Activated CD8-positive, alpha-beta memory T cell treated with anti-CD3 and anti-CD28 coated beads, Interleukin-2, amount 10 ng/mL, durations not matched to agents 7 days and 5 days (primary cell): ENCODE measurements around the gene PARN. TPM values are rescaled to one million over a fixed set of nuclear protein-coding genes. Genes with fewer than 3 reads are reported as not detected.
"Not testable (repeated sequence)": the region's sequence is repeated elsewhere in the genome, so short reads cannot be mapped to it uniquely, and the experiment has no call there.

ENCODE experiments used
- ATAC-seq: fragments of 150-1000 bp; cut with Tn5 transposase; one replicate; pipeline ENCODE4 v1.10.0; 2021; ENCODE audit warnings: moderate library complexity
- CTCF ChIA-PET: fragments of 350-600 bp; sonication (Branson Sonifier 250); formaldehyde crosslinking; loops from one replicate; lab custom pipeline; 2021; ENCODE audit warnings: antibody characterized with exemption; lab: Charles Lee
- DNase-seq: peaks from one replicate; pipeline ENCODE4 v3.0.0-alpha.2; 2020
- H3K27ac Mint-ChIP-seq: one replicate; pipeline ENCODE4 v1.8.0; 2021; ENCODE audit warnings: mild to moderate bottlenecking, mixed read lengths
- H3K27me3 Mint-ChIP-seq: one replicate; pipeline ENCODE4 v1.8.0; 2021; ENCODE audit warnings: mixed read lengths
- H3K36me3 Mint-ChIP-seq: one replicate; pipeline ENCODE4 v1.8.0; 2021; ENCODE audit warnings: mild to moderate bottlenecking, mixed read lengths
- H3K4me1 Mint-ChIP-seq: one replicate; pipeline ENCODE4 v1.8.0; 2021; ENCODE audit warnings: mixed read lengths
- H3K4me3 Mint-ChIP-seq: one replicate; pipeline ENCODE4 v1.8.0; 2021; ENCODE audit warnings: mild to moderate bottlenecking, moderate library complexity, mixed read lengths
- H3K9me3 Mint-ChIP-seq: one replicate; pipeline ENCODE4 v1.8.0; 2022; ENCODE audit warnings: low read depth, mixed read lengths
- total RNA-seq, 2 experiments: library from RNA; stranded (reverse); gene quantifications; one replicate each; pipeline ENCODE4 v1.2.3, GENCODE V29; 2021

The PARN gene
- total RNA-seq, 2 experiments from 2014 or later = 40.7 to 44.6 TPM

DNA sequence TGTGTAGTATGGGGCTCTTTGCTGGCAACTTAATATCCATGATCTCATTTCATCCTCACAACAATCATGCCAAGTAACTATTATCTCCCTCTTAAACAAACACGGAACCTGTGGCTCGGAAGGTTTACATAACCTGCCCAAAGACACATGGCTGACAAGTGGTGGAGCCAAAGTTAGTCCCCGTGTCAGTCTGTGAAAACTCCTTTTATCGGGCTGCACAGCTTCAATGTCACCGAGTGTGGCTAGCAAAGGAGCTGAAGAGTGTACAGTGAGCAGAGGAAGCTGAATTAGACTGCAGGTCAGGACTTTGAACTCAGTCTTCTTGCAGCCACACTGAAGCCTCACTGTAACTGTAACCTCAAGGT, 80.3 kb downstream of the PARN start:
- CTCF ChIA-PET = interaction anchor here (1.0 kb wide), 1 partner anchor 22 kb away, joined by 3 read pairs; no protein-coding TSS in a partner anchor
- no peaks in the 10 kb centered on the region for H3K9me3 Mint-ChIP-seq
- ATAC-seq = no peak

GRCh38 chr16:14548933-14549788, 80.9 kb downstream of the PARN start:
- Mint-ChIP-seq H3K27ac (no peak overlapping the region), H3K4me3 (no peak overlapping the region), H3K9me3 (no peaks in the 10 kb centered on the region), H3K27me3 (no peaks in the 10 kb centered on the region), H3K36me3 (peaks cover 19% of the 10 kb centered on the region), H3K4me1 (no peaks in the 10 kb centered on the region)
- no peak for DNase-seq
- CTCF ChIA-PET = interaction anchor here (0.5 kb wide), 1 partner anchor 29 kb away, joined by 3 read pairs; no protein-coding TSS in a partner anchor
- no peak for ATAC-seq

More for the DNA sequence above, 80.3 kb downstream of the PARN start:
- peaks cover 16% of the 10 kb centered on the region for H3K36me3 Mint-ChIP-seq
- no peak overlapping the region for H3K27ac Mint-ChIP-seq
- H3K27me3 Mint-ChIP-seq = no peaks in the 10 kb centered on the region
- H3K4me1 Mint-ChIP-seq = no peaks in the 10 kb centered on the region
- H3K4me3 Mint-ChIP-seq = no peak overlapping the region
- DNase-seq = no peak

DNA sequence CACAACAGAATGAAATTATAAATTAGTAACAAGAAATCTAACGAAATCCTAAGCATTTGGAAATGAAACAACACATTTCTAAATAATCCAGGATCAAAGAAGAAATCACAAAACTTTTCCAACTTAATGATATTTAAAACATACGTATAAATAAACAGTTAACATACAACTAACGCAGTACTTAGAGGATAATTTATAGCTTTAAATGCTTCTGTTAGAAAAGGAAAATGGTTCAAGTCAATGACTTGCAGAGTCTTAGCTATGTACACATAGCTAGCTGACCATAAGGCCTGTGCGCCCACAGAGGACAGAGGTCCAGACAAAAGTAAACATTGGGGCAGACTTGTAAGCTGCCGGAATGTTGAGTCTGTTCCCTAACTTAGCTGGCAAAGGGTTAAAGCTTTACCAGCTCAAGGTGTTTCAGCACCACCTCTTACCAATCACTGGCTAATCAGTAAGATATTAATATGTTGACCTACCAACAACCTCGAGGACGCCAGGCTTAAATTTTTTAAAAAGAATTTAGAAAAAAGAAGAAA, 84.6 kb downstream of the PARN start:
- peaks cover 38% of the 10 kb centered on the region for H3K36me3 Mint-ChIP-seq
- H3K4me3 Mint-ChIP-seq = no peak overlapping the region
- no peaks in the 10 kb centered on the region for H3K27me3 Mint-ChIP-seq
- no peak for ATAC-seq
- H3K9me3 Mint-ChIP-seq = peaks cover 2% of the 10 kb centered on the region
- no peak for DNase-seq
- CTCF ChIA-PET = no interaction called here
- H3K4me1 Mint-ChIP-seq = no peaks in the 10 kb centered on the region
- H3K27ac Mint-ChIP-seq = no peak overlapping the region

- H3K4me1 Mint-ChIP-seq, CTCF ChIA-PET, H3K27me3 Mint-ChIP-seq, DNase-seq, H3K27ac Mint-ChIP-seq, ATAC-seq, H3K4me3 Mint-ChIP-seq, H3K9me3 Mint-ChIP-seq: not testable (repeated sequence)
- peaks cover 38% of the 10 kb centered on the region for H3K36me3 Mint-ChIP-seq
Measured at GRCh38 chr16:14544846-14545245, 85.2 kb downstream of the PARN start.

DNA sequence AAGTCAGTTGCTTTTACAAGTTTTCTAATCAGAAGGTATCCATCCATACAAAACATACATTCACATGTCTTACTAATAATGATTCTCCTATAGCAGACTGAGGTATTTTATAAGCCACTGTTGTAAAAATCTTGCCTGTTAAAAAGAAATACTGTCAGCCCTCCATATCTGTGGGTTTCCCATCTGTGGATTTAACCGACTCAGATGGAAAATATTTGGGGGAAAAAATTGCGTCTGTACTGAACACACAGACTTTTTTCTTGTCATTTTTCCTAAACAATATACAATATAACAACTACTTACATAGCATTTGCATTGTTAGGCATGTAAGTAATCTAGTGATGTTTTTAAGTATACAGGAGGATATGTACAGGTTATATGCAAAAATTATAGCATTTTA, 90.4 kb downstream of the PARN start:
- CTCF ChIA-PET = no interaction called here
- ATAC-seq (no peak), DNase-seq (no peak)
- H3K4me3 Mint-ChIP-seq = no peak overlapping the region
- H3K4me1 Mint-ChIP-seq = no peaks in the 10 kb centered on the region
- H3K27me3 Mint-ChIP-seq = no peaks in the 10 kb centered on the region
- peaks cover 2% of the 10 kb centered on the region for H3K9me3 Mint-ChIP-seq
- no peak overlapping the region for H3K27ac Mint-ChIP-seq
- H3K36me3 Mint-ChIP-seq = peaks cover 36% of the 10 kb centered on the region

DNA sequence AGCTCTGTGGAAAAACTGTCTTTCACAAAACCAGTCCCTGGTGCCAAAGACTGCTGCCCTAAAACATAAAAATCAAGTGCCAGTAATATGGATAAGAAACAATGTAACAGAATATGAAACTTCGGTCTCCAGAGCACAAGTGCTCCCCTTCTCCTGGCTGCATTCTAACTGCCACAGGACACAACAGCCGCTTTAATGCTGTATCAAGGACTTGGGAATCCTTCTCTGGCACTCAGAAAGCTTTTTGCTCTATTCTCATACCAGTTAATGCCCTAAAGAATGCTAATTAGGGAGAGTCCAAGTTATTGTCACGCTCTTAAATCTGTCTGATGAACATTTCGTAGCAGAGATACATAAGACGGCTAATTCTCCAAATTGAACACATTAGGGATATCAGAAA, 90.9 kb downstream of the PARN start:
- Mint-ChIP-seq H3K27ac (no peak overlapping the region), H3K4me1 (no peaks in the 10 kb centered on the region), H3K4me3 (no peak overlapping the region), H3K9me3 (peaks cover 2% of the 10 kb centered on the region), H3K36me3 (peaks cover 34% of the 10 kb centered on the region), H3K27me3 (no peaks in the 10 kb centered on the region)
- DNase-seq = no peak
- no peak for ATAC-seq
- CTCF ChIA-PET = no interaction called here

DNA sequence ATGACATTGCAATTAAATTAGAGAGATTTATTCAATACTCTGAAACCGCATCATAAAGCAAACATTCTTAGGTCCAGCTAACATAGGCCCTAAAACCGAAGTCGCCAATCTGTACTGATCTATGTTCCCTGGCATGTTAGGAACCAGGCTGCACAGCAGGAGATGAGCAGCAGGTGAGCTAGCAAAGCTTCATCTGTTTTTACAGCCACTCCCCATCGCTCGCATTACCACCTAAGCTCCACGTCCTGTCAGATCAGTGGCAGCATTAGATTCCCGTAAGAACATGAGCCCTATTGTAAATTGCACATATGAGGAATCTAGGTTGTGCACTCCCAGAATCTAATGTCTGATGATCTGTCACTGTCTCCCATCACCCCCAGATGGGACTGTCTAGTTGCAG, 91.5 kb downstream of the PARN start:
- Mint-ChIP-seq H3K4me3 (no peak overlapping the region), H3K27me3 (no peaks in the 10 kb centered on the region), H3K4me1 (no peaks in the 10 kb centered on the region), H3K9me3 (peaks cover 3% of the 10 kb centered on the region), H3K36me3 (peaks cover 30% of the 10 kb centered on the region), H3K27ac (no peak overlapping the region)
- CTCF ChIA-PET = no interaction called here
- no peak for ATAC-seq
- no peak for DNase-seq

GRCh38 chr16:14531613-14532012, 98.4 kb downstream of the PARN start:
- no peaks in the 10 kb centered on the region for H3K27me3 Mint-ChIP-seq
- H3K27ac Mint-ChIP-seq = no peak overlapping the region
- H3K9me3 Mint-ChIP-seq = peaks cover 3% of the 10 kb centered on the region
- no peak overlapping the region for H3K4me3 Mint-ChIP-seq
- no peak for DNase-seq
- no peaks in the 10 kb centered on the region for H3K4me1 Mint-ChIP-seq
- peaks cover 4% of the 10 kb centered on the region for H3K36me3 Mint-ChIP-seq
- no peak for ATAC-seq
- CTCF ChIA-PET = no interaction called here

DNA sequence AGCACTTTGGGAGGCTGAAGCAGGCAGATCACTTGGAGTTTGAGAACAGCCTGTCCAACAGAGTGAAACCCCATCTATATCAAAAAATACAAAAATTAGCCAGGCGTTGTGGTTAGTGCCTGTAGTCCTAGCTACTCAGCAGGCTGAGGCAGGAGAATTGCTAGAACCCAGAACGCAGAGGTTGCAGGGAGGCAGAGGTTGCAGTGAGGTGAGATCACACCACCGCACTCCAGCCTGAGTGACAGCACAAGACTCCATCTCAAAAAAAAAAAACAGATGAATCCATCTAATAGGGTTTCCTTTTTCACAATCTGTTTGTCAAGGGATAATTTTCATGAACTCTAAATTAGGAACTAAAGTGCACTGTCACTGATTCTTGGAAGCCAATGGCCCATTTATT, 99.0 kb downstream of the PARN start:
- peaks cover 4% of the 10 kb centered on the region for H3K36me3 Mint-ChIP-seq

DNA sequence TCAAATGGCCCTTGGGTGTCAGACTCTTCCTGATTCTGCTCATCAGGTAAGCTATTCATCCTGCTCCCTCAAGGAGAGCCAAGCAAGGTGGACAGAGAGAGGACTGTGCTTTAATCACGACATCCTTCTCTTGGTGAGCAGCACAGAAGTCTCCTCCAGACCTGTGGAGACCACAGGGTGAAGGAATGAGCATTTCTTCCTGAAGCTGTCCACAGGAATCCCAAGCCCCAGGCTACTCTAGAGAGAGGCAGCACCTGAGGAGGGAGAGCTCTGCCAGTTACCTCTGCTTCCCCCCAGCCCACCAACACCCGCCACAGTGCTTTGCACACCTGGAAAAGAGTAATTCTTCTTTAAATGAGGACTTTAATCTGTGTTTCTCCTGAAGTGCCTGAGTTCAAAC, 100.0 kb downstream of the PARN start:
- CTCF ChIA-PET = no interaction called here
- Mint-ChIP-seq H3K4me3 (no peak overlapping the region), H3K36me3 (peaks cover 4% of the 10 kb centered on the region), H3K4me1 (no peaks in the 10 kb centered on the region), H3K27ac (no peak overlapping the region), H3K27me3 (no peaks in the 10 kb centered on the region), H3K9me3 (peaks cover 3% of the 10 kb centered on the region)
- DNase-seq = no peak
- no peak for ATAC-seq

More for the DNA sequence above, 99.0 kb downstream of the PARN start:
- Mint-ChIP-seq H3K9me3 (peaks cover 3% of the 10 kb centered on the region), H3K4me3 (no peak overlapping the region), H3K27me3 (no peaks in the 10 kb centered on the region), H3K27ac (no peak overlapping the region), H3K4me1 (no peaks in the 10 kb centered on the region)
- DNase-seq (no peak), ATAC-seq (no peak)
- CTCF ChIA-PET = no interaction called here

GRCh38 chr16:14529010-14529669, 100.9 kb downstream of the PARN start:
- H3K4me1 Mint-ChIP-seq = no peaks in the 10 kb centered on the region
- no peak for ATAC-seq

GRCh38 chr16:14528306-14528705, 101.8 kb downstream of the PARN start:
- Mint-ChIP-seq H3K27me3 (no peaks in the 10 kb centered on the region), H3K4me3 (no peak overlapping the region), H3K36me3 (no peaks in the 10 kb centered on the region), H3K9me3 (no peaks in the 10 kb centered on the region), H3K4me1 (no peaks in the 10 kb centered on the region), H3K27ac (no peak overlapping the region)
- no peak for ATAC-seq
- DNase-seq = no peak
- CTCF ChIA-PET = interaction anchor here (0.6 to 1.8 kb wide), 2 partner anchors 58 to 278 kb away, joined by 3 to 6 read pairs; no protein-coding TSS in a partner anchor

More at GRCh38 chr16:14529010-14529669, 100.9 kb downstream of the PARN start:
- DNase-seq = peak; percentile 64
- no peaks in the 10 kb centered on the region for H3K27me3 Mint-ChIP-seq
- peaks cover 4% of the 10 kb centered on the region for H3K36me3 Mint-ChIP-seq
- H3K4me3 Mint-ChIP-seq = no peak overlapping the region
- peaks cover 3% of the 10 kb centered on the region for H3K9me3 Mint-ChIP-seq
- no peak overlapping the region for H3K27ac Mint-ChIP-seq
- CTCF ChIA-PET = interaction anchor here (0.6 kb wide), 1 partner anchor 57 kb away, joined by 3 read pairs; no protein-coding TSS in a partner anchor

GRCh38 chr16:14527411-14528044, 102.5 kb downstream of the PARN start:
- ATAC-seq = no peak
- Mint-ChIP-seq H3K27ac (peak overlapping the region; percentile 50), H3K27me3 (no peaks in the 10 kb centered on the region)

More at GRCh38 chr16:14527411-14528044, 102.5 kb downstream of the PARN start:
- H3K4me3 Mint-ChIP-seq = no peak overlapping the region
- no peaks in the 10 kb centered on the region for H3K9me3 Mint-ChIP-seq
- no peak for DNase-seq
- no peaks in the 10 kb centered on the region for H3K36me3 Mint-ChIP-seq
- CTCF ChIA-PET = interaction anchor here (0.9 to 1.8 kb wide), 2 partner anchors 23 to 277 kb away, joined by 3 to 6 read pairs; no protein-coding TSS in a partner anchor
- H3K4me1 Mint-ChIP-seq = no peaks in the 10 kb centered on the region
